HG03280 (cell line): ENCODE measurements around the gene SYNM.
A peak's percentile ranks its signal among the peaks of the same experiment; 100 is the strongest.
"Not testable (repeated sequence)": the region's sequence is repeated elsewhere in the genome, so short reads cannot be mapped to it uniquely, and the experiment has no call there.

ENCODE experiments used
- ATAC-seq: cut with Tn5 transposase; IDR thresholded peaks from one replicate; pipeline ENCODE4 v1.9.1; 2021; ENCODE audit warnings: mild to moderate bottlenecking, moderate library complexity; ENCODE audit not compliant: unreplicated experiment

The SYNM gene

DNA sequence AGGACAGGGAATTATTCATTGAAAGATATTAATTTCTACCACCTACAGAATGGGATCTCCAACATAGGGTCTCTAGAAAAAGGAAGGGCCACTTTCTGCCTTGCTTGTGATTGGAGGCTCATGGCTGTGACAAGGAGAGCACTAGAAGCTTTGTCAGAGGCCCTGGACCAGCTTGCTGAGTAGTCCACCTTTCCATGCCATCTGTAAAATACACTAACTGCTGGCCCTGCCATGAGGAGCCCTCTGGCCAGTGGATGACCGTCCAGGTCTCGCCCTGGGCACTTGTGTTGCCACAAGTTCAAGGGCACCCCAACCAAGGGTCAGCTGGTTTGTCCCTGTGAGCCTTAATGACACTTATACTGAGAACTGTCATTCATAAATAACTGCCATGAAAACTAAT, 1.6 kb upstream of the SYNM start:
- ATAC-seq = no peak

DNA sequence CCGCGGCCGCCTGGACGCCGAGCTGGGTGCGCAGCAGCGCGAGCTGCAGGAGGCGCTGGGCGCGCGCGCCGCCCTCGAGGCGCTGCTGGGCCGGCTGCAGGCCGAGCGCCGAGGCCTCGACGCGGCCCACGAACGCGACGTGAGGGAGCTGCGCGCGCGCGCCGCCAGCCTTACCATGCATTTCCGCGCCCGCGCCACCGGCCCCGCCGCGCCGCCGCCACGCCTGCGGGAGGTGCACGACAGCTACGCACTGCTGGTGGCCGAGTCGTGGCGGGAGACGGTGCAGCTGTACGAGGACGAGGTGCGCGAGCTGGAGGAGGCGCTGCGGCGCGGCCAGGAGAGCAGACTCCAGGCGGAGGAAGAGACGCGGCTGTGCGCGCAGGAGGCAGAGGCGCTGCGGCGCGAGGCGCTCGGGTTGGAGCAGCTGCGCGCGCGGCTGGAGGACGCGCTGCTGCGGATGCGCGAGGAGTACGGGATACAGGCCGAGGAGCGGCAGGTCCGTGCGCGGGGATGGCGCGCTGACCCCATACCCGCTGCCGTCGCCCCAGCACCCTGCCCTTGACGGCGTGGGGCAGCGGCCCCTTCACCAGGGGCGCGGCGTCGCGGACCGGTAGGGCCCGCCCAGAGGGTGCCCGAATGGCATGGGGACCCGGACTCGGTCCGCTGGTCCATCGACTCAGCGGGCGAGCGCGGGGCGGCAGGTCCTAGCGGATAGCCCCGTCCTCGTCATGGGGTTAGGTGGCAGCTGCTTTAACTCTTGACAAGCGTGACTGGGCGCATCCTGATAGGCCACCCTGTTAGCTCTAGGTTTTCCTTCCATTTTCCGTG, 848 bp downstream of the SYNM start:
- ATAC-seq = peak; percentile 15

DNA sequence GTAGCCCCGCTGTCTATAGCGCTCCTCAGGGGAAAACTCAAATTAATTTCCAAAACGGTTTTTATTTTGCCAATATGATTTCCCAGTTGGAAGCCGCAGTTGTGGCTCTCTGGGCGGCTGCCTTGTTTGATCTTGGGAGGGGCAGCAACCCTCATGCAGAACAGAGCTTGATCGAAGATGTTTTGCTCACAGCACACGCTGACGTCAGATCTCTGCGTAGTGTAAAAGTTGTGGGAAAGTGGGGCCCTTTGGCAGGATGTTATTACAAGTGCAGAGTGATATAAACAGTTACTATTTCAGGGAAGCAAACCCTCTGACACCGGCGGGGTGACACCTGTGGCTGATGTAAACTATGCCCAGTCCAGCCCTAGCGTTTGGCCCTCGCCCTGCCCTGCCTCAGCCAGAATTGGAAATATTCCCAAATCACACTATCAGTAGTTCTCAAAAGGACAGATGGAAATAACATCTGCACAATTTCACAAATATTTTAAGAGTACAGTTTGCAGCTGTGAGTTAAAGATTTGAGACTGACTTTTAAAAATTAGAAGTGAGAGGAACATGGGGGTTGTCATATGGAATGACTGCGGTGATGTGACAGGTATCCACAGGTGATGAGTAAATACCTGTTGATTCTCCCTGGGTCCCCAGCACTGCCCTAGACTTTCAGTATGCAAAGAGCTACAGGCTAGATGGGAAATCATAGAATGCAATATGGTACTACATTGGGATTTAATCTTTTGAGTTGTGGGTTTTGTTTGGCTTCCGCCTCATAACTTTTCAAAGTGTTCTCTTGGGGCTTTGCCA, 1.7 kb downstream of the SYNM start:
- ATAC-seq = no peak

- no peak for ATAC-seq
Observed at GRCh38 chr15:99108993-99109392, 4.1 kb downstream of the SYNM start.

GRCh38 chr15:99109555-99110021, 4.7 kb downstream of the SYNM start:
- no peak for ATAC-seq

DNA sequence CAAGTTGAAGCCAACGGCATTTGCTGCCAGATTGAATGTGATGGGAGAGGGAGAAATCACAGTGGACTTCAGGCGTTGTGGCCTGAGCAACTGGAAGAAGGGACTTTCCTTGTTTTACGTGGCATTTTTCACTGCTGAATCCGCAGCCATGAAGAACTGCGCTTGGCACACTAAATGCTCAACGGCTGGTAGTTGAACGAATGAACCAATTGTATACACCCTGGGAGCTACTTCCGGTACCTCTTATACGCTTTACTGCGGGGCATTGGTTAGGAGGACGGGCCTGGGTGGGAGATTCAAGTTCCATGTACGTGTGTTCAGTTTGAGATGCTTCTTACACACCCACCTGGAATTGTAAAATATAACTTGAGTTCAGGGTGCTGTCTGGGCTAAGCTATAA, 5.2 kb downstream of the SYNM start:
- ATAC-seq = no peak

GRCh38 chr15:99110581-99111320, 5.9 kb downstream of the SYNM start:
- ATAC-seq = no peak

DNA sequence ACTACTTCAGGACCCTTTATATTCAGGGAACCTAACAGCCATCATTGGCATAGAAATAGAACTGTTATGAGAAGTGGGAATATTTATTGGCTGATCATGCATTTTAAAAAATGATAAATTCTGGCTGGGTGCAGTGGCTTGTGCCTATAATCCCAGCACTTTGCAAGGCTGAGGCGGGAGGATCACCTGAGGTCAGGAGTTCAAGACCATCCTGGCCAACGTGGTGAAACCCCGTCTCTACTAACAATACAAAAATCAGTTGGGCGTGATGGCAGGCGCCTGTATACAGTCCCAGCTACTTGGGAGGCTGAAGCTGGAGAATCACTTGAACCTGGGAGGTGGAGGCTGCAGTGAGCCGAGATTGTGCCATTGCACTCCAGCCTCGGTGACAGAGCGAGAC, 6.8 kb downstream of the SYNM start:
- not testable (repeated sequence) for ATAC-seq

DNA sequence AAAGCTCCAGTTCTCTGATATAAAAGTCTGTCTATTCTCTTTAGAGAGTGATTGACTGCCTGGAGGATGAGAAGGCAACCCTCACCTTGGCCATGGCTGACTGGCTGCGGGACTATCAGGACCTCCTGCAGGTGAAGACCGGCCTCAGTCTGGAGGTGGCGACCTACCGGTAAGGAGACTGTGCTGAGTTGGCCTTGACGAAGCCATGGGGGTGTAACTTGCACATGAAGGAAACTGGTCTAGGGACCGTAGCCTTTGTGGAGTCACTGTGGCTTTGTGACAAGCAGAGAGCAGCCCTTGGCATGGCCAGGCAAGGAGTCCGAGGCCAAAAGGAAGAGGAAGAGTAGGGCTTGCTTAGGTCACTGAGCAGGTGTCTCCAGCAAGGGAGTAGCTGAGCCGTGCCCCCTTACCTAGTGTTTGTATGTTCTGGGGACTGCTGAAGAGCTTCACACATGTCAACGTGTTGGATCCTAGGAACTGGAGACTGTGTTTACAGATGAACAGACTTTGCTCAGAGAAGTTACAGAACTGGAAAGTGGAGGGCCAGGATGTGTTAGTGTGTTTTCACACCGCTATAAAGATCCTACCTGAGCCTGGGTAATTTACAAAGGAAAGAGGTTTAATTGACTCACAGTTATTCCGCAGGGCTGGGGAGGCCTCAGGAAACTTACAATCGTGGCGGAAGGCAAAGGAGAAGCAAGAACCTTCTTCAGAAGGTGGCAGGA, 8.8 kb downstream of the SYNM start:
- ATAC-seq = no peak

GRCh38 chr15:99114511-99115299, 9.8 kb downstream of the SYNM start:
- ATAC-seq = no peak

DNA sequence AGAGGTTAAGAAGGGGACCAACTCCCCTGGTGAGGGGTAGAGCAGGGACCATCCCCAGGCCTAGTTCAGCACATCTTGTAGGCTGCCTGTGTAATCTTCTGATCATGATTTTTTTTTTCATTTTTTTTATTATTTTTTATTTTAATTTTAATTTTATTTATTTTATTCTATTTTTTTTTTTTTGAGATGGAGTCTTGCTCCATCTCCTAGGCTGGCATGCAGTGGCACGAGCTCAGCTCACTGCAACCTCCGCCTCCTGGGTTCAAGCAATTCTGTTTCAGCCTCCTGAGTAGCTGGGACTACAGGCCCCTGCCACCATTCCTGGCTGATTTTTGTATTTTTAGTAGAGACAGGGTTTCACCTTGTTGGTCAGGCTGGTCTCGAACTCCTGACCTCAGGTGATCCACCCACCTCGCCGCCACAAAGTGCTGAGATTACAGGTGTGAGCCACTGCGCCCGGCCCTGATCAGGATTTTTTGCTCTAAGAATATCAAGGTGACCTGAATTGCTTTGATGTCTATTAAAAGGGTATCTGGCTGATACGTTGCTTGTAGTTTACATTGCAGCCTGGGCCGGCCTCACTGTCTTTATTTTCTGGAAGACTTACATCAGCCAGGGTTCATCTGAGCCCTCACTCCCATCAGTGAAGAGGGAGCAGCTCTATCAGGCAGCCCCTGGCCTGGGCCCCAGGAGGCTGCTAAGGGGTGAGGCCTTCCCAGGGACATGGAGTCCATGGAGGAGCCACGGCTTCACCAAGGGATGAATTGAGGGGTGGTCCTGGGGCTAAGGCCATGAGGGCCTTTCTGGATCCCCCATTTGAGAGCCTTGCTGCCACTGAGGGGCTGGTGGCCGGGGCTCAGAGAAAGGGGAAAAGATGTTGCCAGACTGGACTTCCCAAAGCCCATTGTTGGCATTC, 10.7 kb downstream of the SYNM start:
- no peak for ATAC-seq

DNA sequence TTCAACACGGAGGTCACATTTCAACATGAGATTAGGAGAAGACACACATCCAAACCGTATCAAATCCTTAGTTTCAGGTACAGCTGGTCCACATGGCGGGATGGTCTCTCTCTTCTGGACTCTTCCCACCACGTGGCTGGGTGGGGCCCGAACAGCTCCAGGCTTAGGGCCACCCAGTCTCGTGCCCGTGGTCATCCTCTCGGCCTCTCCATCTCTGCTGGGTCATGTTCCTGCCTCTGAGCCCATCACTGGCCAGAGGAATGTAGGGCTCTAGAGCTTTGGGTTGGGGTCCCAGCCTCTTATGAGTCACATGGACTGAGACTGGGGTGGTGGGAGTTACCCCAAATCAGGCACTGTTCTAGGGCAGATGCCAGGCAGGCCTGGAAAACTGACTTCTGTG, 12.2 kb downstream of the SYNM start:
- ATAC-seq = no peak

GRCh38 chr15:99117563-99118257, 12.8 kb downstream of the SYNM start:
- ATAC-seq = no peak

DNA sequence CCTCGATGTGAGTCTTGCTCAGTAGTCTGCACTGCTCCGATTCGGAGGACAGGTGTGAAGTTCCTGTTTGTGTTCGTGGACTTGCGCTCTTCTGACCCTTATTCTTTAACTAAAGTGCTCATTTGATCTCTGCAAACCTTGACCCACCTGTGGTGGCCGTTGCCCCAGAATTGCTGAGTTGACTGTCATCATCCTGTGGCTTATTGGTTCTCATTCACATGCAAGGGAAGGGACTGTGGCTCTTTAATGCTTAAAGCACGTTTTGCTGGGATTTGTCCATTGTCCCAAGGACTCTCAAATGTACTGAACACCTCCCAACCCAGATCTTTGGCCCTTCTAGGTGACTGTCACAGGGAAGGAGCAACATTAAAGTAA, 13.4 kb downstream of the SYNM start:
- ATAC-seq = no peak

DNA sequence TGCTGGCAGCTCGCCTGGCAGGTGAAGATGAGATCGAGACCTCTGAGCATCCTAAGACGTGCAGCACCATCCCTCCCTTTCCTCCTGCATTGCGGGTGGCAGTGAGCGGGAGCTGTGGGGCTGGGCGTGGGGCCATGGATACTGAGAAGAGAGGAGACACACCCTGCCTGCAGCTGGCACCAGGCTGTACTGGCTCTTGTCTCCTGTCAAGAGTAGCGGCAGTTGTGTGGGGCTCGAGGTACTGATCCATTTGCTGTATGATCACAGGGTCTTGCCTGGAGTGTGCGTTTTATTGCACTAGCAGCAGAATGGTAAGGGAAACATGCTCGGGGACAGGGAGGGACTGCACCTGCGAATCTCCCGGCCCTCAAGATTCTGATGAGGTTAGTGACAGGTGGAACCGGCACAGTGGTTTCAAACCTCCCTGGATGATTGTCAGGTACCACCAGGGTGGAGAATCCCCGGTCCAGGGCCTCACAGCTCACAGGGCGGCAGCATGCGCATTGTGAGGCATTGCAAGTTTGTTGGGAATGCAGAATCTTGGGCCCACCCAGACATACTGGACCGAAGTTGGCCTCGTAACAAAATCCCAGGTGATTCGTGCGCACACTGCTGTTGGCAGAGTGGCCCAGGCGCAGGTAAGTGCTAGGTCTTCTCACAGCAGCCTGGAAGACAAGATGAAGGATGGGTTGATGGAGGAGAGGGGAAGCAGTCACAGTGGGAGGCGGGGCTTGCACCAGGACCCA, 14.1 kb downstream of the SYNM start:
- ATAC-seq = no peak

- no peak for ATAC-seq
Observed at GRCh38 chr15:99120050-99120777, 15.3 kb downstream of the SYNM start.

GRCh38 chr15:99121207-99121606, 16.3 kb downstream of the SYNM start:
- no peak for ATAC-seq
